ENCODE data around the gene DGUOK. TPM values are rescaled to one million over a fixed set of nuclear protein-coding genes. Genes with fewer than 3 reads are reported as not detected.

DGUOK gene
- 147 to 170 TPM (median 148 TPM) in 5 replicates for total RNA-seq (2022; extraction: Qiagen RNA extraction; ENCODE audit: low read depth)

GRCh38 chr2:73926493-73927327, at the start of gene DGUOK:
Gene DGUOK, plus strand, starts transcription at chr2:73926880. Its CDS starts 31 bp downstream, at chr2:73926911.

GRCh38 chr2:73892631-73893329, 33.9 kb upstream of the DGUOK start, which contains the start of gene ACTG2:
Gene ACTG2, plus strand, starts transcription at chr2:73893008. Its CDS starts 8,304 bp downstream, at chr2:73901312.

GRCh38 chr2:73984203-73984921, 57.7 kb downstream of the DGUOK start, which contains the start of gene TET3:
Gene TET3, plus strand, starts transcription at chr2:73984910. Its CDS starts 1,494 bp downstream, at chr2:73986404.

Other genes starting within 250 kb of the DGUOK start
- 54.6 to 111 TPM (median 78.1 TPM) in 5 replicates for gene TPRKB, start 189.5 kb upstream of the DGUOK start, total RNA-seq (2022; extraction: Qiagen RNA extraction; ENCODE audit: low read depth)
- gene DUSP11, start 146.8 kb upstream of the DGUOK start, total RNA-seq (2022; extraction: Qiagen RNA extraction; ENCODE audit: low read depth): 31.7 to 45.4 TPM (median 41.7 TPM) in 5 replicates
- not detected in 5 replicates for gene C2orf78, start 142.7 kb upstream of the DGUOK start, total RNA-seq (2022; extraction: Qiagen RNA extraction; ENCODE audit: low read depth)
- 41.9 to 53.9 TPM (median 50.5 TPM) in 5 replicates for gene STAMBP, start 97.9 kb upstream of the DGUOK start, total RNA-seq (2022; extraction: Qiagen RNA extraction; ENCODE audit: low read depth)
- gene ACTG2, start 33.9 kb upstream of the DGUOK start, total RNA-seq (2022; extraction: Qiagen RNA extraction; ENCODE audit: low read depth): 0.17 to 0.43 TPM (median 0.29 TPM) in 4 of 5 replicates, not detected in the other
- gene TET3, start 58.0 kb downstream of the DGUOK start, total RNA-seq (2022; extraction: Qiagen RNA extraction; ENCODE audit: low read depth): 4.5 to 7.5 TPM (median 7.2 TPM) in 5 replicates
- 116 to 169 TPM (median 128 TPM) in 5 replicates for gene BOLA3, start 221.0 kb downstream of the DGUOK start, total RNA-seq (2022; extraction: Qiagen RNA extraction; ENCODE audit: low read depth)

All from A549 treated with RU486 at 1 μM for 4 hours (cell line).